ENCODE data around the gene ZNF506. TPM values are rescaled to one million over a fixed set of nuclear protein-coding genes. Genes with fewer than 3 reads are reported as not detected.
"Not testable (repeated sequence)": the region's sequence is repeated elsewhere in the genome, so short reads cannot be mapped to it uniquely, and the experiment has no call there.

Gene ZNF506
- 9.8 TPM for total RNA-seq
- long read RNA-seq, partial matches to known transcripts, result 0 of 1 reads
- long read RNA-seq, other reads (novel, unspliced or antisense), result 1 of 1 reads

- intact Hi-C loops (cut with DNase I), result loop anchor here (2.0 to 5.0 kb wide), 4 partner anchors 45 to 159 kb away; partner anchors contain the start of genes ATP13A1, ZNF253 and ZNF93
- ATAC-seq, result peak; percentile 98
- DNase-seq (ENCODE audit: missing footprints), result peak; percentile 99
These were observed at the start of gene ZNF506 for GRCh38 chr19:19821366-19821951. Gene ZNF506, minus strand, starts transcription at chr19:19821750. Its CDS starts 147 bp downstream, at chr19:19821603.

GRCh38 chr19:19870086-19870485, 48.5 kb upstream of the ZNF506 start:
- DNase-seq (ENCODE audit: missing footprints), result not testable (repeated sequence)

GRCh38 chr19:19866611-19867248, 45.2 kb upstream of the ZNF506 start:
- ATAC-seq (no peak), DNase-seq (ENCODE audit: missing footprints) (no peak)
- intact Hi-C loops (cut with DNase I), result loop anchor here (5.0 kb wide), 3 partner anchors 36 to 199 kb away; partner anchors contain the start of genes ZNF101, ZNF506 and ZNF93

More at GRCh38 chr19:19870086-19870485, 48.5 kb upstream of the ZNF506 start:
- intact Hi-C loops (cut with DNase I); ATAC-seq: not testable (repeated sequence)

- DNase-seq (ENCODE audit: missing footprints) (peak; percentile 98), ATAC-seq (peak; percentile 99)
- intact Hi-C loops (cut with DNase I), result loop anchor here (5.0 kb wide), 3 partner anchors 36 to 199 kb away; partner anchors contain the start of genes ZNF101, ZNF506 and ZNF93
These were observed 44.4 kb upstream of the ZNF506 start, which contains the start of gene ZNF253 for GRCh38 chr19:19865750-19866610. Gene ZNF253, plus strand, starts transcription at chr19:19865882. Its CDS starts 115 bp downstream, at chr19:19865997.

- intact Hi-C loops (cut with DNase I), result no loop called here
- DNase-seq (ENCODE audit: missing footprints) (no peak), ATAC-seq (no peak)
These were observed 39.3 kb upstream of the ZNF506 start for GRCh38 chr19:19860756-19861390.

- no peak for DNase-seq (ENCODE audit: missing footprints)
- intact Hi-C loops (cut with DNase I), result no loop called here
These were observed 37.2 kb upstream of the ZNF506 start for GRCh38 chr19:19858751-19859150.

GRCh38 chr19:19851740-19852139, 30.2 kb upstream of the ZNF506 start:
- DNase-seq (ENCODE audit: missing footprints); intact Hi-C loops (cut with DNase I); ATAC-seq: not testable (repeated sequence)

More at GRCh38 chr19:19858751-19859150, 37.2 kb upstream of the ZNF506 start:
- ATAC-seq, result no peak

- DNase-seq (ENCODE audit: missing footprints) (no peak), ATAC-seq (no peak)
- intact Hi-C loops (cut with DNase I), result no loop called here
These were observed 27.5 kb upstream of the ZNF506 start for GRCh38 chr19:19849056-19849455.

- intact Hi-C loops (cut with DNase I), result no loop called here
- no peak for DNase-seq (ENCODE audit: missing footprints)
- no peak for ATAC-seq
These were observed 26.2 kb upstream of the ZNF506 start for GRCh38 chr19:19847781-19848180.

GRCh38 chr19:19835560-19836038, 14.0 kb upstream of the ZNF506 start:
- DNase-seq (ENCODE audit: missing footprints) (no peak), ATAC-seq (no peak)
- intact Hi-C loops (cut with DNase I), result no loop called here

GRCh38 chr19:19826875-19827274, 5.3 kb upstream of the ZNF506 start:
- ATAC-seq (no peak), DNase-seq (ENCODE audit: missing footprints) (no peak)
- intact Hi-C loops (cut with DNase I), result no loop called here

- ATAC-seq, result no peak
- intact Hi-C loops (cut with DNase I), result loop anchor here (5.0 kb wide), 3 partner anchors 43 to 162 kb away; partner anchors contain the start of genes ATP13A1, ZNF253 and ZNF93
- DNase-seq (ENCODE audit: missing footprints), result no peak
These were observed 2.4 kb upstream of the ZNF506 start for GRCh38 chr19:19823916-19824315.

- not testable (repeated sequence) for ATAC-seq; DNase-seq (ENCODE audit: missing footprints)
- intact Hi-C loops (cut with DNase I), result loop anchor here (2.0 to 5.0 kb wide), 4 partner anchors 45 to 160 kb away; partner anchors contain the start of genes ATP13A1, ZNF253 and ZNF93
These were observed 426 bp upstream of the ZNF506 start for GRCh38 chr19:19821976-19822375.

GRCh38 chr19:19820774-19821320, 703 bp downstream of the ZNF506 start:
- ATAC-seq, result no peak
- no peak for DNase-seq (ENCODE audit: missing footprints)
- intact Hi-C loops (cut with DNase I), result loop anchor here (2.0 to 5.0 kb wide), 4 partner anchors 44 to 159 kb away; partner anchors contain the start of genes ATP13A1, ZNF253 and ZNF93

- no peak for DNase-seq (ENCODE audit: missing footprints)
- intact Hi-C loops (cut with DNase I), result no loop called here
- no peak for ATAC-seq
These were observed 4.2 kb downstream of the ZNF506 start for GRCh38 chr19:19817357-19817756.

GRCh38 chr19:19816679-19817078, 4.9 kb downstream of the ZNF506 start:
- intact Hi-C loops (cut with DNase I), result no loop called here
- ATAC-seq, result peak; percentile 51

GRCh38 chr19:19811999-19812398, 9.6 kb downstream of the ZNF506 start:
- ATAC-seq; intact Hi-C loops (cut with DNase I); DNase-seq (ENCODE audit: missing footprints): not testable (repeated sequence)

More at GRCh38 chr19:19816679-19817078, 4.9 kb downstream of the ZNF506 start:
- no peak for DNase-seq (ENCODE audit: missing footprints)

GRCh38 chr19:19805480-19805879, 16.1 kb downstream of the ZNF506 start:
- DNase-seq (ENCODE audit: missing footprints) (no peak), ATAC-seq (no peak)
- intact Hi-C loops (cut with DNase I), result no loop called here
